MM.1S (cell line): ENCODE results near the gene ARL15.

ENCODE experiments used
- DNase-seq: peaks from one replicate; pipeline ENCODE4 v3.0.0-alpha.2; 2015
- H2AFZ ChIP-seq: fragments of 300-600 bp; sonication (generic); 2 replicates; pipeline ENCODE4 v1.6.0; 2016; ENCODE audit warnings: antibody characterized with exemption, low read length
- H3F3A ChIP-seq: fragments of 300-600 bp; sonication (generic); 2 replicates; pipeline ENCODE4 v1.6.1; 2016; ENCODE audit warnings: mild to moderate bottlenecking, antibody characterized with exemption, low read length, moderate library complexity, mixed read lengths; ENCODE audit not compliant: insufficient read depth
- H3K27ac ChIP-seq: fragments of 300-600 bp; sonication (generic); 2 replicates; pipeline ENCODE4 v1.5.1; 2016; ENCODE audit warnings: mild to moderate bottlenecking, low read length
- H3K27me3 ChIP-seq: fragments of 300-600 bp; sonication (generic); replicated peaks from 2 replicates; pipeline ENCODE4 v1.6.0; 2016; ENCODE audit warnings: low read length; ENCODE audit not compliant: insufficient read depth
- H3K36me3 ChIP-seq: fragments of 300-600 bp; sonication (generic); replicated peaks from 2 replicates; pipeline ENCODE4 v1.6.1; 2016; ENCODE audit warnings: mild to moderate bottlenecking, low read length, mixed read lengths; ENCODE audit not compliant: insufficient read depth
- H3K4me1 ChIP-seq: fragments of 300-600 bp; sonication (generic); 2 replicates; pipeline ENCODE4 v1.6.1; 2016; ENCODE audit warnings: low read length, mixed read lengths
- H3K4me2 ChIP-seq: fragments of 300-600 bp; sonication (generic); 2 replicates; pipeline ENCODE4 v1.6.0; 2016; ENCODE audit warnings: low read depth, low read length
- H3K4me3 ChIP-seq: fragments of 300-600 bp; sonication (generic); 2 replicates; pipeline ENCODE4 v1.5.1; 2016; ENCODE audit warnings: low read length, mixed read lengths
- H3K79me2 ChIP-seq: fragments of 300-600 bp; sonication (generic); 2 replicates; pipeline ENCODE4 v1.6.1; 2016; ENCODE audit warnings: mixed run types, low read length, mixed read lengths
- H3K9ac ChIP-seq: fragments of 300-600 bp; sonication (generic); 2 replicates; pipeline ENCODE4 v1.6.1; 2016; ENCODE audit warnings: low read length, mixed read lengths
- H3K9me2 ChIP-seq: fragments of 300-600 bp; sonication (generic); replicated peaks from 2 replicates; pipeline ENCODE4 v1.6.1; 2016; ENCODE audit warnings: mild to moderate bottlenecking, low read length, mixed read lengths; ENCODE audit not compliant: insufficient read depth
- H3K9me3 ChIP-seq: fragments of 300-600 bp; sonication (generic); replicated peaks from 2 replicates; pipeline ENCODE4 v1.6.1; 2016; ENCODE audit warnings: mild to moderate bottlenecking, low read length, mixed read lengths; ENCODE audit not compliant: insufficient read depth
- H4K20me1 ChIP-seq: fragments of 300-600 bp; sonication (generic); 2 replicates; pipeline ENCODE4 v1.6.1; 2016; ENCODE audit warnings: mild to moderate bottlenecking, low read length, moderate library complexity, mixed read lengths; ENCODE audit not compliant: insufficient read depth
- EZH2 ChIP-seq: fragments of 300-600 bp; sonication (generic); optimal IDR thresholded peaks from 2 replicates; pipeline ENCODE3; 2017; ENCODE audit warnings: low read depth, mild to moderate bottlenecking, antibody characterized with exemption, low read length, mixed read lengths
- EZH2phosphoT487 ChIP-seq: fragments of 300-600 bp; sonication (generic); IDR thresholded peaks from 2 replicates; pipeline ENCODE4 v1.6.1; 2018; ENCODE audit warnings: antibody characterized with exemption, low read length
- TF ChIP-seq, protein P1 (sequence below): fragments of 300-600 bp; sonication (generic); IDR thresholded peaks from 2 replicates; pipeline ENCODE4 v1.5.1; 2016; ENCODE audit warnings: antibody characterized with exemption, low read length, mixed read lengths

Gene ARL15

DNA sequence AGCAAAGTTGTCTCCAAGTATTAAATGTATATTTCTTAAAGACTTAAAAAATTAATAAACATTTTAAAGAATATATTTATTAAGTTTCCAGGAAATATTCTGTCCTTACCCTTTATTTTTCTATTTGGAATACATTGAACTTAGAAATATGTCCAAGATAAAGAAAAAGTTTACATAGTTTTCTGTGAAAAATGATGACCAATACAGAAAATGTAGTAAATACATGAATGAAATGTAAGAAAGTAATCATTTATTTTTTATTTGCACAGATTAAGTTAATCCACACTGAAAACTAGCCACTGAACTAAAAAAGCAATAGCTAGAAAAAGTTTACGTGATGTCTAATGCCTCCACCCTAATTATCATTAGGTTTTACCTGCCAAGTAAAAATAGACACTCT is 273.2 kb downstream of the ARL15 start:
- no peak for TF ChIP-seq EZH2
- TF ChIP-seq, protein P1, sequence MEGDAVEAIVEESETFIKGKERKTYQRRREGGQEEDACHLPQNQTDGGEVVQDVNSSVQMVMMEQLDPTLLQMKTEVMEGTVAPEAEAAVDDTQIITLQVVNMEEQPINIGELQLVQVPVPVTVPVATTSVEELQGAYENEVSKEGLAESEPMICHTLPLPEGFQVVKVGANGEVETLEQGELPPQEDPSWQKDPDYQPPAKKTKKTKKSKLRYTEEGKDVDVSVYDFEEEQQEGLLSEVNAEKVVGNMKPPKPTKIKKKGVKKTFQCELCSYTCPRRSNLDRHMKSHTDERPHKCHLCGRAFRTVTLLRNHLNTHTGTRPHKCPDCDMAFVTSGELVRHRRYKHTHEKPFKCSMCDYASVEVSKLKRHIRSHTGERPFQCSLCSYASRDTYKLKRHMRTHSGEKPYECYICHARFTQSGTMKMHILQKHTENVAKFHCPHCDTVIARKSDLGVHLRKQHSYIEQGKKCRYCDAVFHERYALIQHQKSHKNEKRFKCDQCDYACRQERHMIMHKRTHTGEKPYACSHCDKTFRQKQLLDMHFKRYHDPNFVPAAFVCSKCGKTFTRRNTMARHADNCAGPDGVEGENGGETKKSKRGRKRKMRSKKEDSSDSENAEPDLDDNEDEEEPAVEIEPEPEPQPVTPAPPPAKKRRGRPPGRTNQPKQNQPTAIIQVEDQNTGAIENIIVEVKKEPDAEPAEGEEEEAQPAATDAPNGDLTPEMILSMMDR = no peak
- no peak for TF ChIP-seq EZH2phosphoT487
- Histone ChIP-seq H3K9me3 (no peaks in the 10 kb centered on the region), H3K79me2 (no peaks in the 10 kb centered on the region), H3K9ac (no peak overlapping the region), H3K27me3 (no peaks in the 10 kb centered on the region), H3K27ac (no peak overlapping the region), H3K4me3 (no peak overlapping the region), H2AFZ (no peak overlapping the region), H4K20me1 (no peaks in the 10 kb centered on the region), H3K4me1 (no peaks in the 10 kb centered on the region), H3K36me3 (no peaks in the 10 kb centered on the region), H3K9me2 (no peaks in the 10 kb centered on the region), H3F3A (no peaks in the 10 kb centered on the region), H3K4me2 (no peak overlapping the region)
- DNase-seq = no peak

DNA sequence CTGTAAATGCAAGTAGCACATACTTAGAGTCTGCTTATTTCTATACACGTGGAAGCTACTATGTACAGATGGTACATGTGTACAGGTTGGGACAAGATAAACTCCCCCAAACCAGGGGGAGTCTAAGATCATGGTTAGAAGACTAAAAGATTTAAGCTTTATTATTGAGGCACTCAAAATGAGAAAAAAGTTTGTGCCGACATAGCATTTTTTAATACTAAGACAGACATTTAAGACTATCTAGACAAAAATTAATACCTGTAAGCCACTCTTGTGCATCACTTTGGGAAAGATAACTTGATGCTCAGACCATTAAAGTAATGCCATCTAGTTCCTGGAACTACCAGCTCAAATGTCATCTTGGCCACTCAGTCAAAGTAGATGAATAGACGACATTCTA is 279.4 kb downstream of the ARL15 start:
- Histone ChIP-seq H2AFZ (no peak overlapping the region), H3K4me2 (no peak overlapping the region), H3K36me3 (no peaks in the 10 kb centered on the region), H3K9me3 (no peaks in the 10 kb centered on the region), H3K27me3 (no peaks in the 10 kb centered on the region), H3K4me3 (no peak overlapping the region), H3K4me1 (no peaks in the 10 kb centered on the region), H4K20me1 (no peaks in the 10 kb centered on the region), H3F3A (no peaks in the 10 kb centered on the region), H3K9me2 (no peaks in the 10 kb centered on the region), H3K79me2 (no peaks in the 10 kb centered on the region), H3K9ac (no peak overlapping the region), H3K27ac (no peak overlapping the region)
- TF ChIP-seq, protein P1 = no peak
- TF ChIP-seq EZH2phosphoT487 = no peak
- no peak for TF ChIP-seq EZH2
- no peak for DNase-seq

DNA sequence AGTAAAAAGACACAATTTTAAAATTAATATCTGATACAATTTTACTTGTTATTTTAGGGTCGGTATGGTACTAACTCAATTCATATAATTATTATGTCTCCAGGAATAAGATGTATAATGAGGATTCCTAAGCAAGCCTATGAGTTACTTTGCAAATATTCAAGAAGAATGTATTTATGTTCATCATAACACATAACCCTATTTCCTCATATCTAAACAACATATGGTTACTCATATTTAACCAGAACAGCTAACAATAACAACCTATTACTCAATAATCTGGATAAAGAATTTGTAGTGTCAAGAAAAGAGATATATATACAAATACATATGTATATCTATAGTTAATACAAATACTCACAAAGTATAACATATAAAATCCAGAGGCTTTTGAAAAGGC is 285.9 kb downstream of the ARL15 start:
- Histone ChIP-seq H3K36me3 (no peaks in the 10 kb centered on the region), H3K9me3 (no peaks in the 10 kb centered on the region), H3K4me3 (no peak overlapping the region), H2AFZ (no peak overlapping the region), H3F3A (no peaks in the 10 kb centered on the region), H3K9ac (no peak overlapping the region), H3K4me1 (peaks cover 8% of the 10 kb centered on the region; the same call in 1 of the 2 replicates), H4K20me1 (no peaks in the 10 kb centered on the region), H3K9me2 (no peaks in the 10 kb centered on the region), H3K27me3 (no peaks in the 10 kb centered on the region), H3K4me2 (no peak overlapping the region), H3K27ac (no peak overlapping the region), H3K79me2 (no peaks in the 10 kb centered on the region)
- TF ChIP-seq EZH2 (no peak), EZH2phosphoT487 (no peak)
- TF ChIP-seq, protein P1 = no peak
- no peak for DNase-seq
